Tibial nerve (tissue), 4 donors: ENCODE measurements around the gene TSTD2. TPM values are rescaled to one million over a fixed set of nuclear protein-coding genes. Genes with fewer than 3 reads are reported as not detected.
A peak's percentile ranks its signal among the peaks of the same experiment; 100 is the strongest.
"Not testable (repeated sequence)": the region's sequence is repeated elsewhere in the genome, so short reads cannot be mapped to it uniquely, and the experiment has no call there.

ENCODE experiments used
- DNase-seq, 2 donors: peaks; one replicate each; pipeline ENCODE4 v3.0.0-alpha.2; 2019; ENCODE audit warnings: low spot score in 2 of 2
- H3K27ac ChIP-seq, 4 donors: fragments of 200-600 bp; sonication (generic) in 3 of 4; one replicate each; pipeline ENCODE4 v1.5.1; 2017 to 2019; ENCODE audit warnings: mild to moderate bottlenecking in 1 of 4
- H3K27me3 ChIP-seq, 2 donors: fragments of 200-600 bp; sonication (generic) in 1 of 2; one replicate each; pipeline versions ENCODE4 v1.5.1 to v1.6.0; 2017 to 2019
- H3K36me3 ChIP-seq, 3 donors: fragments of 200-600 bp; sonication (generic); one replicate each; pipeline ENCODE4 v1.5.1; 2018 to 2019
- H3K4me1 ChIP-seq, 4 donors: fragments of 200-600 bp; sonication (generic) in 3 of 4; one replicate each; pipeline ENCODE4 v1.5.1; 2017 to 2019
- H3K4me3 ChIP-seq, 4 donors: fragments of 200-600 bp; sonication (generic) in 3 of 4; one replicate each; pipeline ENCODE4 v1.5.1; 2017 to 2019; ENCODE audit warnings: mild to moderate bottlenecking in 1 of 4, moderate library complexity in 1 of 4
- H3K9me3 ChIP-seq, 4 donors: fragments of 200-600 bp; sonication (generic) in 3 of 4; one replicate each; pipeline ENCODE4 v1.5.1; 2017 to 2019
- EP300 ChIP-seq, 2 donors: sonication (generic); formaldehyde crosslinking; IDR thresholded peaks; one replicate each; pipeline ENCODE4 v1.6.1; 2017; ENCODE audit warnings: antibody characterized with exemption in 2 of 2, mild to moderate bottlenecking in 1 of 2
- POLR2A ChIP-seq, 2 donors: fragments of 450-650 bp; IDR thresholded peaks; one replicate each; pipeline ENCODE4 v1.6.1; 2017; ENCODE audit warnings: antibody characterized with exemption in 2 of 2, mild to moderate bottlenecking in 2 of 2, moderate library complexity in 2 of 2
- WGBS, 2 donors: methylation state at CpG; one replicate each; pipeline ENCODE4 v1.1.5; 2018; 5-methylcytosine and 5-hydroxymethylcytosine counted together
- total RNA-seq, 4 donors: library from RNA; depleted of rRNA; stranded (reverse); fragments of >200 nt; gene quantifications; one replicate each; pipeline ENCODE4 v1.1.0, GENCODE V29; 2016
- TF ChIP-seq, protein P1 (sequence below), 5 experiments: fragments of 200-600 bp in 3 of 5; fragments of 450-650 bp in 2 of 5; sonication (generic) in 3 of 5; IDR thresholded peaks; one replicate each; pipeline ENCODE4 v1.5.1; 2016 to 2019; ENCODE audit warnings: antibody characterized with exemption in 5 of 5, mild to moderate bottlenecking in 3 of 5, moderate library complexity in 2 of 5

Gene TSTD2
- total RNA-seq, 4 donors from 2014 or later = 14.0 to 54.1 (median 23.6) TPM

DNA sequence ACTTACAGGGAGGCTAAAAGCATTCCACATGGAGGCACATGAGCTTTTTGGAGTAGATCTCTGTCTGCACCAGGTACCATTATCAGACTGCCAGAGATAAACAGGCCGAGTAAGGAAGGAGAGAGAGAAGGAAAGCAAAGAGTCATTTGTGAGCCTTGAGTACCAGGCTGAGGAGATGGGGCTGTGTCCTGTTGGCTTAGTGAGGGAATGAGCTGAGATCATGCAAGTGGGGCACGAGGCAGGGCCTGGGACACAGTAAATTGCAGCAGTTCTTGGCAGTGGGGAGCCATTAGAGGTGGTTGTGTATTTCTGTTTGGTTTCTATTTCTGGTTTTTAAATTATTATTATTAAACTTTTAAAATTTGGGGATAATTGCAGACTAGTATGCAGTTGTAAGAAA, 53.3 kb downstream of the TSTD2 start:
- Histone ChIP-seq H3K4me1 (peaks cover 0 to 6% (median 0%) of the 10 kb centered on the region in 4 donors), H3K4me3 (no peak overlapping the region), H3K36me3 (peaks cover 0 to 9% (median 0%) of the 10 kb centered on the region in 3 donors), H3K27me3 (no peaks in the 10 kb centered on the region), H3K9me3 (no peaks in the 10 kb centered on the region), H3K27ac (no peak overlapping the region)
- DNase-seq = no peak
- 45 to 61% methylated on average over 2 of the region's 2 CpGs for WGBS, 2 donors
- TF ChIP-seq, protein P1, sequence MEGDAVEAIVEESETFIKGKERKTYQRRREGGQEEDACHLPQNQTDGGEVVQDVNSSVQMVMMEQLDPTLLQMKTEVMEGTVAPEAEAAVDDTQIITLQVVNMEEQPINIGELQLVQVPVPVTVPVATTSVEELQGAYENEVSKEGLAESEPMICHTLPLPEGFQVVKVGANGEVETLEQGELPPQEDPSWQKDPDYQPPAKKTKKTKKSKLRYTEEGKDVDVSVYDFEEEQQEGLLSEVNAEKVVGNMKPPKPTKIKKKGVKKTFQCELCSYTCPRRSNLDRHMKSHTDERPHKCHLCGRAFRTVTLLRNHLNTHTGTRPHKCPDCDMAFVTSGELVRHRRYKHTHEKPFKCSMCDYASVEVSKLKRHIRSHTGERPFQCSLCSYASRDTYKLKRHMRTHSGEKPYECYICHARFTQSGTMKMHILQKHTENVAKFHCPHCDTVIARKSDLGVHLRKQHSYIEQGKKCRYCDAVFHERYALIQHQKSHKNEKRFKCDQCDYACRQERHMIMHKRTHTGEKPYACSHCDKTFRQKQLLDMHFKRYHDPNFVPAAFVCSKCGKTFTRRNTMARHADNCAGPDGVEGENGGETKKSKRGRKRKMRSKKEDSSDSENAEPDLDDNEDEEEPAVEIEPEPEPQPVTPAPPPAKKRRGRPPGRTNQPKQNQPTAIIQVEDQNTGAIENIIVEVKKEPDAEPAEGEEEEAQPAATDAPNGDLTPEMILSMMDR (IDR thresholded peaks at IDR 0.05) = no peak
- TF ChIP-seq EP300 (IDR thresholded peaks at IDR 0.05) (no peak), POLR2A (IDR thresholded peaks at IDR 0.05) (no peak)

DNA sequence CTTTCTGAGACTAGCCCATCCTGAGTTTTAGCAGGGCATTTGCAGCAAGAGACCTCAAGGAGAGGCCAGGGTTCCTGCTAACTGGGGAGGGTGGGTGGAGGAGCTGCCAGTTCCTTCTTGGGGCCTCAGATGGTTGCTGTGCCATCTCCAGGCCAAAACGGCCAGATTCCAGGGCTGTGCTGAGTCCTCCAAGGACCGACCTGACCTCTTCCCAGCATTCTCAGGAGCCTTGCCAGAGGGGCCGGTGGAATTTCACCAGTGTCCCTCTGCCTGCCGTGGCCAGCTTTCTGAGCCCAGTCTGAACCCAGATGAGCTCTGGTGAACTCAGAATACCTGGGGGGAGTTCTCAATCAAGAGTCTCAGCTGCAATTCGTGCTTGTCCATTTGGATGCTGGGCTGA, 54.3 kb downstream of the TSTD2 start:
- 75% methylated on average over 5 of the region's 5 CpGs for WGBS, 2 donors
- no peaks in the 10 kb centered on the region for H3K9me3 ChIP-seq
- no peak overlapping the region for H3K4me3 ChIP-seq
- TF ChIP-seq, protein P1 (IDR thresholded peaks at IDR 0.05) = no peak
- TF ChIP-seq POLR2A (IDR thresholded peaks at IDR 0.05) (no peak), EP300 (IDR thresholded peaks at IDR 0.05) (no peak)
- DNase-seq = no peak
- H3K4me1 ChIP-seq = peaks cover 0 to 6% (median 0%) of the 10 kb centered on the region in 4 donors
- peaks cover 0 to 20% (median 0%) of the 10 kb centered on the region in 3 donors for H3K36me3 ChIP-seq
- H3K27ac ChIP-seq = no peak overlapping the region
- no peaks in the 10 kb centered on the region for H3K27me3 ChIP-seq

DNA sequence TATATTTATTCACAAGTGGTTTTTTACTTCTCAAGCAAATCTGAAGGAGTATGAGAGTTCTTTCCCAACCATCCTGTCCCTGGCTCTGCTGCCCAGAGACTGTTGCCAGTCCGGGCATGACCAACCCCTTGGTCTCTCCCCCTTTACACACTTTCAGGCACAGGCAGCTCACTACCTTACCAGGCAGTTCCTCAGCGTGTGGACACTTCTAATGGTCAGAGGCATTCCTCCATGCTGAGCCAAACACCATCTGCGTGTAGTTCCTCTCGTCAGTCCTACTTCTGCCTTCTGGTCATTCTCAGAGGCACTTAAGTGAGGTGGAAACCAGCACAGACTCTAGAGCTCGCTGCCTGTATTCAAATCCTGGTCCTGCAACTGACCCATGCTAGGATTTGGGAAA, 56.1 kb downstream of the TSTD2 start:
- DNase-seq = no peak

DNA sequence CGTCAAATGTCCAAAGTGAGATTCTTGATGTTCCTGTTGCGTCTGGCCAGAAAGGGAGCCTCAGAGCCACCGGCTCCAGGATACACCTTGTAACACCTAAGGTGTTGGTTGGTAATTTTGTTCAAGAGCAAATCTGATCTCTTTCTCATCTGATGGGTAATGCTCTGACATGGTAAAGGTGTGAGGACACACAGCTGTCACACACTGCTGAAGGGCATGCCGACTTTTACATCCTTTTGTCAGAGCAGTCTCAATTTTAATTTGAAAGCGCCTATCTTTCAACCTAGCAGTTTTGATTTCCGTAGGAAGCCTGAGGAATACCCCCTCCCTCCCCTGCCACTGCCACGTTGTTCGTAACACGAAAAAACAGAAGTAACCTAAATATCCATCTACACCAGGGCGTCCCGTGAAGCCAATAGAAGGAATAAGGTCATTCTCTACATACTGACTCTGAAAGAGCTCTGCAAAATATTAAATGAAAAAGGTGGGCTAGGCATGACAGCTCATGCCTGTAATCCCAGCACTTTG, 57.4 kb downstream of the TSTD2 start:
- peaks cover 0 to 14% (median 0%) of the 10 kb centered on the region in 4 donors for H3K4me1 ChIP-seq
- no peak for DNase-seq
- 84 to 86% methylated on average over 11 of the region's 11 CpGs for WGBS, 2 donors
- peak overlapping the region in 2 of 4 donors; percentile 9 to 38 for H3K4me3 ChIP-seq
- H3K27ac ChIP-seq = peak overlapping the region in 1 of 4 donors; percentile 5
- no peaks in the 10 kb centered on the region for H3K9me3 ChIP-seq
- TF ChIP-seq, protein P1 (IDR thresholded peaks at IDR 0.05) = no peak
- TF ChIP-seq EP300 (IDR thresholded peaks at IDR 0.05) = no peak
- no peak for TF ChIP-seq POLR2A (IDR thresholded peaks at IDR 0.05)
- H3K27me3 ChIP-seq = no peaks in the 10 kb centered on the region
- peaks cover 0 to 34% (median 0%) of the 10 kb centered on the region in 3 donors for H3K36me3 ChIP-seq

More for the DNA sequence above, 56.1 kb downstream of the TSTD2 start:
- peaks cover 0 to 6% (median 0%) of the 10 kb centered on the region in 4 donors for H3K4me1 ChIP-seq
- no peaks in the 10 kb centered on the region for H3K27me3 ChIP-seq
- no peaks in the 10 kb centered on the region for H3K9me3 ChIP-seq
- WGBS, 2 donors = 69 to 70% methylated on average over 5 of the region's 5 CpGs
- no peak overlapping the region for H3K27ac ChIP-seq
- H3K4me3 ChIP-seq = no peak overlapping the region
- TF ChIP-seq EP300 (IDR thresholded peaks at IDR 0.05) = no peak
- TF ChIP-seq POLR2A (IDR thresholded peaks at IDR 0.05) = no peak
- TF ChIP-seq, protein P1 (IDR thresholded peaks at IDR 0.05) = no peak
- peaks cover 0 to 32% (median 0%) of the 10 kb centered on the region in 3 donors for H3K36me3 ChIP-seq

DNA sequence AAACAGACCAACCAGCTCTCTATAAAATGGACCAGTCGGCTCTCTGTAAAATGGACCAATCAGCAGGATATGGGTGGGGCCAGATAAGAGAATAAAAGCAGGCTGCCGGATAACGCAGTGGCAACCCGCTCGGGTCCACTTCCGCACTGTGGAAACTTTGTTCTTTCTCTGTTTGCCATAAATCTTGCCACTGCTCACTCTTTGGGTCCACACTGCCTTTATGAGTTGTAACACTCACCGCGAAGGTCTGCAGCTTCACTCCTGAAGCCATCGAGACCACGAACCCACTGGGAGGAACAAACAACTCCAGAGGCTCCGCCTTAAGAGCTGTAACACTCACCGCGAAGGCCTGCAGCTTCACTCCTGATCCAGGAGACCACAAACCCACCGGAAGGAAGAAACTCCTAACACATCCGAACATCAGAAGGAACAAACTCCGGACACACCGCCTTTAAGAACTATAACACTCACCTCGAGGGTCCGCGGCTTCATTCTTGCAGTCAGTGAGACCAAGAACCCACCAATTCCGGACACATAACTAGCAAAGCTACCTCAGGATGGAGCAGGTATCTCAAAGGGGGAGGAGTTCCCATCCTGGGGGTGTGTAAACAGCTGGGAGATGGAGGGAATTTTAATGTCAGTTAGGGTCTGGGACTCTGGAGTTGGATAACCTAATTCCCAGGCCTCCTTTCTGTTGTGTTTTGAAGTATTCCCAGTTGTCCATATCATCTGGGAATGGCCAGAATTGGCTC, 58.1 kb downstream of the TSTD2 start:
- not testable (repeated sequence) for DNase-seq, H3K27me3 ChIP-seq, H3K9me3 ChIP-seq
- H3K27ac ChIP-seq = peak overlapping the region in 1 of 4 donors; percentile 5
- peak overlapping the region in 3 of 4 donors; percentile 9 to 38 (median 21) for H3K4me3 ChIP-seq
- 77 to 88% methylated on average over 21 of the region's 21 CpGs for WGBS, 2 donors
- peaks cover 0 to 19% (median 0%) of the 10 kb centered on the region in 4 donors for H3K4me1 ChIP-seq
- peak in 1 of 2 donors; percentile 44 for TF ChIP-seq EP300 (IDR thresholded peaks at IDR 0.05)
- H3K36me3 ChIP-seq = peaks cover 0 to 41% (median 0%) of the 10 kb centered on the region in 3 donors

DNA sequence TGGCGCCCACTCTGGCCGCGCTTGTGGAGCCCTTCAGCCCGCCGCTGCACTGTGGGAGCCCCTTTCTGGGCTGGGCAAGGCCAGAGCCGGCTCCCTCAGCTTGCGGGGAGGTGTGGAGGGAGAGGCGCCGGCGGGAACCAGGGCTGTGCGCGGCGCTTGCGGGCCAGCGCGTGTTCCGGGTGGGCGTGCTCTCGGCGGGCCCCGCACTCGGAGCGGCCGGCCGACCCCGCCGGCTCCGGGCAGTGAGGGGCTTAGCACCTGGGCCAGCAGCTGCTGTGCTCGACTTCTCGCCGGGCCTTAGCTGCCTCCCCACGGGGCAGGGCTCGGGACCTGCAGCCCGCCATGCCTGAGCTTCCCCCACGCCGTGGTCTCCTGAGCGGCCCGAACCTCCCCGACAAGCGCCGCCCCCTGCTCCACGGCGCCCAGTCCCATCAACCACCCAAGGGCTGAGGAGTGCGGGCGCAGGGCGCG, 59.0 kb downstream of the TSTD2 start:
- Histone ChIP-seq H3K4me1 (peaks cover 0 to 19% (median 0%) of the 10 kb centered on the region in 4 donors), H3K36me3 (peaks cover 0 to 49% (median 0%) of the 10 kb centered on the region in 3 donors)
- not testable (repeated sequence) for DNase-seq, H3K4me3 ChIP-seq, H3K27me3 ChIP-seq, H3K27ac ChIP-seq, H3K9me3 ChIP-seq
- WGBS, 2 donors = 93 to 97% methylated on average over 33 to 41 of the region's 47 CpGs
